ENCODE results near the gene TIMM17B.
A peak's percentile ranks its signal among the peaks of the same experiment; 100 is the strongest.
"Not testable (repeated sequence)": the region's sequence is repeated elsewhere in the genome, so short reads cannot be mapped to it uniquely, and the experiment has no call there.

TIMM17B gene

GRCh38 chrX:48894891-48895290 is 2.7 kb downstream of the TIMM17B start:
- DNase-seq (ENCODE audit: low read depth), result no peak

GRCh38 chrX:48893556-48894348 is 3.8 kb downstream of the TIMM17B start:
- DNase-seq (ENCODE audit: low read depth), result no peak

GRCh38 chrX:48892896-48893295 is 4.7 kb downstream of the TIMM17B start:
- DNase-seq (ENCODE audit: low read depth), result no peak

- DNase-seq (ENCODE audit: low read depth), result peak; percentile 56
These were observed 5.9 kb downstream of the TIMM17B start for GRCh38 chrX:48891402-48892288.

GRCh38 chrX:48890934-48891401 is 6.6 kb downstream of the TIMM17B start:
- DNase-seq (ENCODE audit: low read depth), result no peak

- DNase-seq (ENCODE audit: low read depth), result no peak
These were observed 7.2 kb downstream of the TIMM17B start for GRCh38 chrX:48890296-48890925.

- DNase-seq (ENCODE audit: low read depth), result not testable (repeated sequence)
These were observed 11.0 kb downstream of the TIMM17B start for GRCh38 chrX:48886586-48886985.

- DNase-seq (ENCODE audit: low read depth), result no peak
These were observed 13.8 kb downstream of the TIMM17B start for GRCh38 chrX:48883729-48884128.

- DNase-seq (ENCODE audit: low read depth), result not testable (repeated sequence)
These were observed 20.6 kb downstream of the TIMM17B start for GRCh38 chrX:48876944-48877343.

- DNase-seq (ENCODE audit: low read depth), result not testable (repeated sequence)
These were observed 25.6 kb downstream of the TIMM17B start for GRCh38 chrX:48872017-48872416.

GRCh38 chrX:48864210-48864609 is 33.4 kb downstream of the TIMM17B start:
- DNase-seq (ENCODE audit: low read depth), result no peak

GRCh38 chrX:48854898-48855297 is 42.7 kb downstream of the TIMM17B start:
- DNase-seq (ENCODE audit: low read depth), result no peak

GRCh38 chrX:48854121-48854804 is 43.3 kb downstream of the TIMM17B start:
- DNase-seq (ENCODE audit: low read depth), result not testable (repeated sequence)

- DNase-seq (ENCODE audit: low read depth), result not testable (repeated sequence)
These were observed 44.1 kb downstream of the TIMM17B start for GRCh38 chrX:48853494-48853893.

GRCh38 chrX:48852857-48853256 is 44.7 kb downstream of the TIMM17B start:
- no peak for DNase-seq (ENCODE audit: low read depth)

GRCh38 chrX:48848847-48849246 is 48.7 kb downstream of the TIMM17B start:
- DNase-seq (ENCODE audit: low read depth), result no peak
